Activated CD8-positive, alpha-beta T cell treated with anti-CD3 and anti-CD28 coated beads for 36 hours (primary cell): ENCODE data around the gene RNASE3. TPM values are rescaled to one million over a fixed set of nuclear protein-coding genes. Genes with fewer than 3 reads are reported as not detected.

Source experiments
- ATAC-seq: fragments of 200-7000 bp; cut with Tn5 transposase; one replicate; pipeline ENCODE4 v1.10.0; 2021; ENCODE audit warnings: mild to moderate bottlenecking, moderate library complexity
- CTCF ChIA-PET: fragments of 350-600 bp; sonication (Branson Sonifier 250); formaldehyde crosslinking; loops from one replicate; lab custom pipeline; 2021; ENCODE audit warnings: antibody characterized with exemption; lab: Charles Lee
- POLR2A ChIA-PET: fragments of 350-600 bp; sonication (Branson Sonifier 250); formaldehyde crosslinking; loops from one replicate; lab custom pipeline; 2021; ENCODE audit warnings: antibody characterized with exemption; lab: Charles Lee
- DNase-seq: peaks from one replicate; pipeline ENCODE4 v3.0.0-alpha.2; 2020
- H3K27ac Mint-ChIP-seq: one replicate; pipeline ENCODE4 v1.8.0; 2021; ENCODE audit warnings: mild to moderate bottlenecking, mixed read lengths
- H3K27me3 Mint-ChIP-seq: one replicate; pipeline ENCODE4 v1.8.0; 2021; ENCODE audit warnings: mixed read lengths
- H3K36me3 Mint-ChIP-seq: one replicate; pipeline ENCODE4 v1.8.0; 2021; ENCODE audit warnings: low read depth, mixed read lengths
- H3K4me1 Mint-ChIP-seq: one replicate; pipeline ENCODE4 v1.8.0; 2021; ENCODE audit warnings: low read depth, mixed read lengths
- H3K4me3 Mint-ChIP-seq: one replicate; pipeline ENCODE4 v1.8.0; 2021; ENCODE audit warnings: mild to moderate bottlenecking, moderate library complexity, mixed read lengths
- H3K9me3 Mint-ChIP-seq: one replicate; pipeline ENCODE4 v1.8.0; 2021; ENCODE audit warnings: mixed read lengths
- intact Hi-C: fragments of 100-400 bp; cut with micrococcal nuclease; formaldehyde crosslinking; loops from one replicate; pipeline ENCODE4 v1.10.0; 2022
- total RNA-seq, 2 experiments: library from RNA; stranded (reverse); gene quantifications; one replicate each; pipeline ENCODE4 v1.2.3, GENCODE V29; 2021
- TF ChIP-seq, protein P1 (sequence below): fragments of 200-600 bp; IDR thresholded peaks from one replicate; pipeline ENCODE4 v1.8.0; 2022; ENCODE audit warnings: antibody characterized with exemption, mild to moderate bottlenecking

RNASE3 gene
- total RNA-seq, 2 experiments from 2014 or later, result not detected

DNA sequence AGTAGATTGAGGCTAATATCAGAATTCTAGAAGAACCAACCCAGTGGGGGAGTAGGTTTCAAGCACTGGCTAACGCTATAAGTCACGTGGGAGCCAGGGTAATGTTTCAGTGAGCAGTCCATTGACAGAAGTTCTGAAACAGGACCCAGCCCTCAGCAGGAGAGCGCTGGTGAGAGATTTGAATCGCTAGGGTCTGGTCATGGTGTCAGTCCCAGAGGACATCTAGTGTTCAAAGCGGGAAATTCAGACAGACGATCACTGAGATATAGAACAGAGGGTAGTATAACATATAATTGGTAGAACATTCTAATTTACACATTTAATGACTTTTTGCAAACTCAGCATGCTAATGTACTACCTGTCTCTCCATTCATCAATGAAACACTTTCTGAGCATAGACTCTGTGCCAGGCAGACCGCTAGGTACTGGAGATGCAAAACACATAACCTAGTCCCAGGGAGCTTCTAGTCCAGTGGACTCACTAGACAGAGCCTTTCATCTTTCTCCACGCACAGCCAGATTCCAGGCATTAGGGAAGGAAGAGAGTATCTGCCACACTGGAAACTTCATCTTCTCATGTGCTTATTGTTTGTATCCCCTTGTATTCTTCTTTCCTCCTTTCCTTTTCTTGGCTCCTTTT, 35.4 kb upstream of the RNASE3 start:
- ATAC-seq (peak; percentile 87), DNase-seq (peak; percentile 50)
- TF ChIP-seq, protein P1, sequence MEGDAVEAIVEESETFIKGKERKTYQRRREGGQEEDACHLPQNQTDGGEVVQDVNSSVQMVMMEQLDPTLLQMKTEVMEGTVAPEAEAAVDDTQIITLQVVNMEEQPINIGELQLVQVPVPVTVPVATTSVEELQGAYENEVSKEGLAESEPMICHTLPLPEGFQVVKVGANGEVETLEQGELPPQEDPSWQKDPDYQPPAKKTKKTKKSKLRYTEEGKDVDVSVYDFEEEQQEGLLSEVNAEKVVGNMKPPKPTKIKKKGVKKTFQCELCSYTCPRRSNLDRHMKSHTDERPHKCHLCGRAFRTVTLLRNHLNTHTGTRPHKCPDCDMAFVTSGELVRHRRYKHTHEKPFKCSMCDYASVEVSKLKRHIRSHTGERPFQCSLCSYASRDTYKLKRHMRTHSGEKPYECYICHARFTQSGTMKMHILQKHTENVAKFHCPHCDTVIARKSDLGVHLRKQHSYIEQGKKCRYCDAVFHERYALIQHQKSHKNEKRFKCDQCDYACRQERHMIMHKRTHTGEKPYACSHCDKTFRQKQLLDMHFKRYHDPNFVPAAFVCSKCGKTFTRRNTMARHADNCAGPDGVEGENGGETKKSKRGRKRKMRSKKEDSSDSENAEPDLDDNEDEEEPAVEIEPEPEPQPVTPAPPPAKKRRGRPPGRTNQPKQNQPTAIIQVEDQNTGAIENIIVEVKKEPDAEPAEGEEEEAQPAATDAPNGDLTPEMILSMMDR, result peak; percentile 68
- H3K27me3 Mint-ChIP-seq, result peaks cover 13% of the 10 kb centered on the region
- no peaks in the 10 kb centered on the region for H3K4me1 Mint-ChIP-seq
- no peak overlapping the region for H3K27ac Mint-ChIP-seq
- H3K9me3 Mint-ChIP-seq, result no peaks in the 10 kb centered on the region
- H3K4me3 Mint-ChIP-seq, result no peak overlapping the region
- intact Hi-C loops, result loop anchor here (1.0 kb wide), 1 partner anchor 158 kb away; no protein-coding TSS in a partner anchor
- ChIA-PET POLR2A (no interaction called here), CTCF (interaction anchor here (0.6 to 2.1 kb wide), 13 partner anchors 13 to 177 kb away, joined by 3 to 21 read pairs (median 4); no protein-coding TSS in a partner anchor)
- no peaks in the 10 kb centered on the region for H3K36me3 Mint-ChIP-seq

GRCh38 chr14:20857207-20857606, 34.0 kb upstream of the RNASE3 start:
- DNase-seq, result no peak
- H3K27ac Mint-ChIP-seq, result no peak overlapping the region
- CTCF ChIA-PET, result interaction anchor here (0.6 to 4.7 kb wide), 33 partner anchors 9 to 251 kb away, joined by 3 to 89 read pairs (median 4); partner anchors contain the start of gene RNASE6
- H3K9me3 Mint-ChIP-seq, result no peaks in the 10 kb centered on the region
- POLR2A ChIA-PET, result interaction anchor here (0.5 kb wide), 1 partner anchor 512 kb away, joined by 3 read pairs; no protein-coding TSS in a partner anchor
- no peak overlapping the region for H3K4me3 Mint-ChIP-seq
- peaks cover 13% of the 10 kb centered on the region for H3K27me3 Mint-ChIP-seq
- ATAC-seq, result no peak
- no peaks in the 10 kb centered on the region for H3K4me1 Mint-ChIP-seq
- no peaks in the 10 kb centered on the region for H3K36me3 Mint-ChIP-seq
- intact Hi-C loops, result loop anchor here (1.0 kb wide), 1 partner anchor 114 kb away; no protein-coding TSS in a partner anchor
- TF ChIP-seq, protein P1, result no peak

GRCh38 chr14:20857630-20858261, 33.4 kb upstream of the RNASE3 start:
- TF ChIP-seq, protein P1, result peak; percentile 81
- Mint-ChIP-seq H3K27me3 (peaks cover 14% of the 10 kb centered on the region), H3K9me3 (no peaks in the 10 kb centered on the region), H3K27ac (no peak overlapping the region), H3K4me3 (no peak overlapping the region), H3K36me3 (no peaks in the 10 kb centered on the region), H3K4me1 (no peaks in the 10 kb centered on the region)
- intact Hi-C loops, result loop anchor here (1.0 kb wide), 1 partner anchor 114 kb away; no protein-coding TSS in a partner anchor
- CTCF ChIA-PET, result interaction anchor here (0.6 to 4.7 kb wide), 35 partner anchors 8 to 250 kb away, joined by 3 to 89 read pairs (median 3); partner anchors contain the start of gene RNASE6
- ATAC-seq (peak; percentile 77), DNase-seq (peak; percentile 84)
- POLR2A ChIA-PET, result no interaction called here

- H3K36me3 Mint-ChIP-seq, result no peaks in the 10 kb centered on the region
- H3K27ac Mint-ChIP-seq, result no peak overlapping the region
- ChIA-PET POLR2A (no interaction called here), CTCF (interaction anchor here (1.0 to 1.9 kb wide), 2 partner anchors 9 to 105 kb away, joined by 3 to 13 read pairs; no protein-coding TSS in a partner anchor)
- no peak overlapping the region for H3K4me3 Mint-ChIP-seq
- H3K27me3 Mint-ChIP-seq, result peaks cover 11% of the 10 kb centered on the region
- TF ChIP-seq, protein P1, result no peak
- DNase-seq (no peak), ATAC-seq (no peak)
- no peaks in the 10 kb centered on the region for H3K9me3 Mint-ChIP-seq
- intact Hi-C loops, result no loop called here
- H3K4me1 Mint-ChIP-seq, result no peaks in the 10 kb centered on the region
Observed at GRCh38 chr14:20866194-20866593, 25.0 kb upstream of the RNASE3 start.
